Upper lobe of left lung (tissue), 6 donors: Measurements from ENCODE around the gene MYO16. TPM values are rescaled to one million over a fixed set of nuclear protein-coding genes. Genes with fewer than 3 reads are reported as not detected.

Source experiments
- ATAC-seq, 2 donors: fragments of 200-7000 bp; cut with Tn5 transposase; one replicate each; pipeline ENCODE4 v1.9.1; 2022; ENCODE audit warnings: mild to moderate bottlenecking in 2 of 2, moderate library complexity in 2 of 2; ENCODE audit not compliant: low FRiP score in 2 of 2
- DNase-seq, 2 donors: peaks; one replicate each; pipeline ENCODE4 v3.0.0-alpha.2; 2019 to 2020
- H3K27ac ChIP-seq, 4 donors: fragments of 200-600 bp; sonication (generic); one replicate each; pipeline ENCODE4 v1.5.1; 2016 to 2019
- H3K27me3 ChIP-seq, 4 donors: fragments of 200-600 bp; sonication (generic); one replicate each; pipeline ENCODE4 v1.5.1; 2017 to 2019
- H3K36me3 ChIP-seq, 4 donors: fragments of 200-600 bp; sonication (generic); one replicate each; pipeline ENCODE4 v1.5.1; 2016 to 2019
- H3K4me1 ChIP-seq, 4 donors: fragments of 200-600 bp; sonication (generic); one replicate each; pipeline ENCODE4 v1.5.1; 2018 to 2019
- H3K4me3 ChIP-seq, 4 donors: fragments of 200-600 bp; sonication (generic); one replicate each; pipeline ENCODE4 v1.5.1; 2017 to 2019; ENCODE audit warnings: mild to moderate bottlenecking in 2 of 4, moderate library complexity in 1 of 4
- H3K9me3 ChIP-seq, 4 donors: fragments of 200-600 bp; sonication (generic); one replicate each; pipeline ENCODE4 v1.5.1; 2018 to 2019
- EP300 ChIP-seq, 4 donors: sonication (generic); formaldehyde crosslinking; IDR thresholded peaks; one replicate each; pipeline ENCODE4 v1.5.1; 2017; ENCODE audit warnings: antibody characterized with exemption in 4 of 4, control low read depth in 2 of 4
- POLR2A ChIP-seq, 4 donors: fragments of 450-650 bp; IDR thresholded peaks; one replicate each; pipeline ENCODE4 v1.5.1; 2016 to 2017; ENCODE audit warnings: antibody characterized with exemption in 4 of 4, mild to moderate bottlenecking in 2 of 4
- POLR2AphosphoS5 ChIP-seq, 2 donors: sonication (generic); formaldehyde crosslinking; IDR thresholded peaks; one replicate each; pipeline ENCODE4 v1.5.1; 2017; ENCODE audit warnings: antibody characterized with exemption in 2 of 2
- WGBS, 2 donors: methylation state at CpG; one replicate each; pipeline ENCODE4 v1.1.5; 2017 to 2018; 5-methylcytosine and 5-hydroxymethylcytosine counted together
- total RNA-seq, 6 donors: library from RNA; depleted of rRNA in 4 of 6; stranded (reverse); fragments of >200 nt in 4 of 6; gene quantifications; one replicate each; pipeline versions ENCODE4 v1.1.0 to v1.2.1, GENCODE V29; 2016 to 2021
- TF ChIP-seq, protein P1 (sequence below), 6 experiments: fragments of 450-650 bp in 4 of 6; fragments of 200-600 bp in 2 of 6; sonication (generic) in 2 of 6; IDR thresholded peaks; one replicate each; pipeline ENCODE4 v1.5.1; 2016 to 2019; ENCODE audit warnings: antibody characterized with exemption in 6 of 6
- donor health status: DM: no; HTN: no; CAD: no; lungs with moderate emphysema.
- donor health status: DM: no; HTN: yes; CAD: no; lungs with severe emphysema.

The MYO16 gene
- total RNA-seq, 6 donors from 2014 or later, result under 0.01 to 0.55 (median 0.20) TPM; not detected in 1

DNA sequence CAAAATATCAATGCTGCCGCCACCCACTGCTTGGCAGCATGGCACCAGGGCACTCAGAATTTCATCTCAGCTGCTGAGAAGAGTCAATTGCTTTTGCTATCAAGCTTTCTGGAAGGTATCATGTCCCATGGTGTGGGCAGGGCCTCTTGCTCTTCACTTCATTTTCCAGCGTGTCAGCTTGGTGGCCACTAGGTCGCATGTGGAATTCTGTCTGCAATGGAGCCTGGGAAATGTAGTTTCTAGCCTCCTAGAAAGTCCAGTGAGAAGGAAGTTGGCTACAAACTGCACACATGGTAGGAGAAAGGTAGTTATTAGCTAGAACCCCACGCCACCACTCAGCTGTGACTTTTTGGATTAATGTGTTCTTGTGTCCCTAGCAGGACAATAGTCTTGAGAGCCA is 105.3 kb downstream of the MYO16 start:
- ATAC-seq (no peak), DNase-seq (no peak)
- Histone ChIP-seq H3K4me3 (no peak overlapping the region), H3K4me1 (no peaks in the 10 kb centered on the region), H3K9me3 (peaks cover 0 to 6% (median 0%) of the 10 kb centered on the region in 4 donors), H3K27me3 (no peaks in the 10 kb centered on the region), H3K27ac (no peak overlapping the region), H3K36me3 (no peaks in the 10 kb centered on the region)
- TF ChIP-seq, protein P1, sequence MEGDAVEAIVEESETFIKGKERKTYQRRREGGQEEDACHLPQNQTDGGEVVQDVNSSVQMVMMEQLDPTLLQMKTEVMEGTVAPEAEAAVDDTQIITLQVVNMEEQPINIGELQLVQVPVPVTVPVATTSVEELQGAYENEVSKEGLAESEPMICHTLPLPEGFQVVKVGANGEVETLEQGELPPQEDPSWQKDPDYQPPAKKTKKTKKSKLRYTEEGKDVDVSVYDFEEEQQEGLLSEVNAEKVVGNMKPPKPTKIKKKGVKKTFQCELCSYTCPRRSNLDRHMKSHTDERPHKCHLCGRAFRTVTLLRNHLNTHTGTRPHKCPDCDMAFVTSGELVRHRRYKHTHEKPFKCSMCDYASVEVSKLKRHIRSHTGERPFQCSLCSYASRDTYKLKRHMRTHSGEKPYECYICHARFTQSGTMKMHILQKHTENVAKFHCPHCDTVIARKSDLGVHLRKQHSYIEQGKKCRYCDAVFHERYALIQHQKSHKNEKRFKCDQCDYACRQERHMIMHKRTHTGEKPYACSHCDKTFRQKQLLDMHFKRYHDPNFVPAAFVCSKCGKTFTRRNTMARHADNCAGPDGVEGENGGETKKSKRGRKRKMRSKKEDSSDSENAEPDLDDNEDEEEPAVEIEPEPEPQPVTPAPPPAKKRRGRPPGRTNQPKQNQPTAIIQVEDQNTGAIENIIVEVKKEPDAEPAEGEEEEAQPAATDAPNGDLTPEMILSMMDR (IDR thresholded peaks at IDR 0.05), result no peak
- no peak for TF ChIP-seq EP300 (IDR thresholded peaks at IDR 0.05)
- no peak for TF ChIP-seq POLR2A (IDR thresholded peaks at IDR 0.05)
- TF ChIP-seq POLR2AphosphoS5 (IDR thresholded peaks at IDR 0.05), result no peak
- 62 to 68% methylated on average over 2 to 4 of the region's 4 CpGs for WGBS, 2 donors

DNA sequence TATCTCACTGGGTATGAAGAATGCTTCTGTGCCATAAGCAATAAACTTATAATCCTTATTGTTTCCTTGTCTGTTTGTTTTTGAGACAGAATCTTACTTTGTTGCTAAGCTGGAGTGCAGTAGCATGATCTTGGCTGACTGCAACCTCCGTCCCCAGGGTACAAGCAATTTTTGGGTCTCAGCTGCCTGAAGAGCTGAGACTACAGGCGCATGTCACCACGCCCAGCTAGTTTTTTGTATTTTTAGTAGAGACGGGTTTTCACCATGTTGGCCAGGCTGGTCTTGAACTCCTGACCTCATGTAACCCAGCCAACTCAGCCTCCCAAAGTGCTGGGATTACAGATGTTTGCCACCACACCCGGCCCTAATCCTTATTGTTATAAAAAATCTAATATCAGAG is 112.5 kb downstream of the MYO16 start:
- 89 to 90% methylated on average over 5 of the region's 5 CpGs for WGBS, 2 donors
- H3K4me1 ChIP-seq, result no peaks in the 10 kb centered on the region
- H3K4me3 ChIP-seq, result no peak overlapping the region
- no peak overlapping the region for H3K27ac ChIP-seq
- no peaks in the 10 kb centered on the region for H3K27me3 ChIP-seq
- ATAC-seq (no peak), DNase-seq (no peak)
- TF ChIP-seq POLR2A (IDR thresholded peaks at IDR 0.05), result no peak
- TF ChIP-seq EP300 (IDR thresholded peaks at IDR 0.05), result no peak
- no peak for TF ChIP-seq POLR2AphosphoS5 (IDR thresholded peaks at IDR 0.05)
- TF ChIP-seq, protein P1 (IDR thresholded peaks at IDR 0.05), result no peak
- H3K9me3 ChIP-seq, result no peaks in the 10 kb centered on the region
- H3K36me3 ChIP-seq, result no peaks in the 10 kb centered on the region

DNA sequence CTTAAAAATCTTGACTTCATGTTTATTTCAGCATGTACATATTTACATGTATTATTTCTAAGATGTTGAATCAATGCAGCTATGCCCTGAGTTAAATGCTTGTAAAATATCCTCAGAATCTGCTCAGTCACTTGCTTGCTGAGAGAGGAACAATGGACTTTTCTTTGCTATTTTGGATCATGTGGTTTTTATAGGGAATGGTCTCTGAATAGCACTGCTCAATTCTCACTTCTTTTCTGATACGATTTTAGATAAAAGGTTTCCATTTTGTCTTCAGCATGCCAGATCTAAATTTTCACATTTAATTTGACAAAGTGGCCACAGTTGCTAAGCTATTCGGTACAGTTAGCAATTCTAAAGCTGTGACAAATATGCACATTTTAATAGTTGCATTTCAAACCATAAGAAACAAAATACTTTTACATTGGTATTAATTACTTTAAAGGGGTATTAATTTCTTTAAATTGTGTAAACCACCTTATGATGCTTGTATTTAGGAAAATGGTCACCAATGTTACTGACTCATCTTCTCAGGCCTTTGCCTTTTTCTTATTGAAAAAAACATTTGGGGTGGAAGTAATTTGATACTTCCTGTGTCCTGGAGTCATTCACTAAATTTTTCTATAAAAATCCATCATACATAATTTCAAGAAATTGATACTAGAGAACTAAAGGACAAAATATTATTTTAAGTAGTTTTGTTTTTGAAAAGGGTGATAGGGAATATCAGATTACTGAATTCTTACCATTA is 113.5 kb downstream of the MYO16 start:
- ATAC-seq (no peak), DNase-seq (no peak)
- Histone ChIP-seq H3K27ac (no peak overlapping the region), H3K4me1 (no peaks in the 10 kb centered on the region), H3K36me3 (no peaks in the 10 kb centered on the region), H3K9me3 (no peaks in the 10 kb centered on the region), H3K4me3 (no peak overlapping the region), H3K27me3 (no peaks in the 10 kb centered on the region)
- WGBS, 2 donors, result 72 to 87% methylated on average over 2 of the region's 2 CpGs
- TF ChIP-seq, protein P1 (IDR thresholded peaks at IDR 0.05), result no peak
- TF ChIP-seq POLR2AphosphoS5 (IDR thresholded peaks at IDR 0.05), result no peak
- TF ChIP-seq POLR2A (IDR thresholded peaks at IDR 0.05), result no peak
- no peak for TF ChIP-seq EP300 (IDR thresholded peaks at IDR 0.05)

DNA sequence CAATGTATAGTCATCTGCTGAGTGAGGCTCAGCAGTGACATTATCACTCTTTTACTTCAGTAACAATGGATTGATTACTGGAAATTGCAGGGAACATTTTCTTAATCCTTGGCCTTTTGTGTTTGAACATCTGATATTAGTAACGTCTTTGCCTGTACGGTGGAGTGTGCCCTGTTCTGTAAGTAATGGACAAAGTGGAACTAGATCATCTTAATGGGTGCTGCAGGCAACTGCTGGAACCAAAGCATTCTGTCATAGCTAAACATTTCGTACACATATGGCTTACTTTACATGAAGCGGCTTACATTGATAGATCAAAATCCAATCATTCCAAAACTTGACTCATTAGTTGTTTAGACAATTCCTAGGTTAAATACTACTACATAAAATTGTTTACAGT is 114.1 kb downstream of the MYO16 start:
- H3K36me3 ChIP-seq, result no peaks in the 10 kb centered on the region
- DNase-seq, result no peak
- ATAC-seq, result no peak
- H3K27ac ChIP-seq, result no peak overlapping the region
- H3K9me3 ChIP-seq, result no peaks in the 10 kb centered on the region
- H3K27me3 ChIP-seq, result no peaks in the 10 kb centered on the region
- no peak overlapping the region for H3K4me3 ChIP-seq
- TF ChIP-seq, protein P1 (IDR thresholded peaks at IDR 0.05), result no peak
- TF ChIP-seq POLR2AphosphoS5 (IDR thresholded peaks at IDR 0.05) (no peak), POLR2A (IDR thresholded peaks at IDR 0.05) (no peak), EP300 (IDR thresholded peaks at IDR 0.05) (no peak)
- no peaks in the 10 kb centered on the region for H3K4me1 ChIP-seq
- WGBS, 2 donors, result 88 to 91% methylated on average over 4 of the region's 4 CpGs

DNA sequence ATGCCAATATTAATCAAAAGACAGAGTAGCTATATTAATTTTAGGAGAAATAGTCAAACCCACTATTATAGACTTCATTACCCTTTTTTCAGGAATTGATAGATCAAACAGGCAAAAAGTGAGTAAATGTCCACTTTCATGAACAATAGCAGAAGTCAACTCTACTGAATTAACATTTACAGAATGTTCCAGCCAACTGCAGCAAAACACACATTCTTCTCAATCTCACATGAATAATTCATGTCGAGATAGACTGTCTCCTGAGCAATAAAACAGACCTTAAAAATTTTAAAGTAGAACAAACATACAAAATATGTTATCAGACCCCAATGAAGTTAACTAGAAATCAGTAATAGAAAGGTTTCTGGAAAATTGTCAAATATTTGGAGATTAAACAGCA is 118.4 kb downstream of the MYO16 start:
- no peaks in the 10 kb centered on the region for H3K4me1 ChIP-seq
- WGBS, 2 donors, result 69 to 82% methylated on average over 1 of the region's 1 CpG
- H3K27me3 ChIP-seq, result no peaks in the 10 kb centered on the region
- no peak for DNase-seq
- TF ChIP-seq POLR2A (IDR thresholded peaks at IDR 0.05) (no peak), POLR2AphosphoS5 (IDR thresholded peaks at IDR 0.05) (no peak)
- ATAC-seq, result no peak
- no peak overlapping the region for H3K27ac ChIP-seq
- H3K36me3 ChIP-seq, result no peaks in the 10 kb centered on the region
- no peaks in the 10 kb centered on the region for H3K9me3 ChIP-seq
- H3K4me3 ChIP-seq, result no peak overlapping the region
